AG09309 (cell line): ENCODE results near the gene ZAR1L.

ENCODE experiments used
- DNase-seq: peaks from one replicate; pipeline ENCODE4 v3.0.0-alpha.2; 2010; ENCODE audit warnings: low read depth
- H3K4me3 ChIP-seq: 2 replicates; pipeline ENCODE4 v1.5.1; 2011; ENCODE audit warnings: mild to moderate bottlenecking, low read depth, low read length, moderate library complexity; ENCODE audit not compliant: control insufficient read depth
- TF ChIP-seq, protein P1 (sequence below): IDR thresholded peaks from 2 replicates; pipeline ENCODE4 v1.5.1; 2011; ENCODE audit warnings: mild to moderate bottlenecking, low read depth, low read length, inconsistent platforms; ENCODE audit not compliant: insufficient read depth, control insufficient read depth; ENCODE audit errors: missing control alignments

Gene ZAR1L

DNA sequence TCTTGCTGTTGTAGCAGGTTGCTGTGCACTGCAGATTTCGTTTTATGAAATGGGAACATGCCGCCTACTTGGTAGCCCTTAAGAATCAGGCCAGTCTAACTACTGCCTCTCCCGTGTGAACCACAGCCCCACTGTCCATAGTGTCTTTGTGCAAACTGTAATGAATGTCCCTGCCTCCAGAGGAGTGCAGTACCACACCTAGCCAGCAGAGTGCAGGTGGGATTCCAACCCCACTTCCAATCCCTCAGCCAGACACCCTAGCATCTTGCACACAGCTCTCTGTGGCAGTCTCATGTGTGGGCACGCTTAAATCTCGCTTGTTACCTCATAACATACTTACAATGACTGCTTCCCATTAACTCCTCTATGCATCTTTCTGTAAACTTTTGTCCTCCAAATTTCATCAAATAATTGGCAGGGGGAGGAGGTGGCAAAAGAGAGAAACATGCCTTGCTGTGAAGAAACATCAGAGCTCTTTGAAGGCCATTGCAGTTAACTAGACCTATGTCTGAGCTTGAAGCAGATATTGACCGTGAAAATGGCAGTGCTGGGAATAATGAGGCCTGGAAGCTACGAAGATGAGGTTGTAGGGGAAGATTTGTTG, 47.2 kb downstream of the ZAR1L start:
- no peak overlapping the region for H3K4me3 ChIP-seq
- no peak for DNase-seq
- TF ChIP-seq, protein P1, sequence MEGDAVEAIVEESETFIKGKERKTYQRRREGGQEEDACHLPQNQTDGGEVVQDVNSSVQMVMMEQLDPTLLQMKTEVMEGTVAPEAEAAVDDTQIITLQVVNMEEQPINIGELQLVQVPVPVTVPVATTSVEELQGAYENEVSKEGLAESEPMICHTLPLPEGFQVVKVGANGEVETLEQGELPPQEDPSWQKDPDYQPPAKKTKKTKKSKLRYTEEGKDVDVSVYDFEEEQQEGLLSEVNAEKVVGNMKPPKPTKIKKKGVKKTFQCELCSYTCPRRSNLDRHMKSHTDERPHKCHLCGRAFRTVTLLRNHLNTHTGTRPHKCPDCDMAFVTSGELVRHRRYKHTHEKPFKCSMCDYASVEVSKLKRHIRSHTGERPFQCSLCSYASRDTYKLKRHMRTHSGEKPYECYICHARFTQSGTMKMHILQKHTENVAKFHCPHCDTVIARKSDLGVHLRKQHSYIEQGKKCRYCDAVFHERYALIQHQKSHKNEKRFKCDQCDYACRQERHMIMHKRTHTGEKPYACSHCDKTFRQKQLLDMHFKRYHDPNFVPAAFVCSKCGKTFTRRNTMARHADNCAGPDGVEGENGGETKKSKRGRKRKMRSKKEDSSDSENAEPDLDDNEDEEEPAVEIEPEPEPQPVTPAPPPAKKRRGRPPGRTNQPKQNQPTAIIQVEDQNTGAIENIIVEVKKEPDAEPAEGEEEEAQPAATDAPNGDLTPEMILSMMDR = peak; percentile 57

GRCh38 chr13:32266130-32266529, 49.0 kb downstream of the ZAR1L start:
- TF ChIP-seq, protein P1 = no peak
- no peak overlapping the region for H3K4me3 ChIP-seq
- no peak for DNase-seq

- DNase-seq = no peak
- TF ChIP-seq, protein P1 = no peak
Measured at GRCh38 chr13:32265726-32266125, 49.4 kb downstream of the ZAR1L start.

DNA sequence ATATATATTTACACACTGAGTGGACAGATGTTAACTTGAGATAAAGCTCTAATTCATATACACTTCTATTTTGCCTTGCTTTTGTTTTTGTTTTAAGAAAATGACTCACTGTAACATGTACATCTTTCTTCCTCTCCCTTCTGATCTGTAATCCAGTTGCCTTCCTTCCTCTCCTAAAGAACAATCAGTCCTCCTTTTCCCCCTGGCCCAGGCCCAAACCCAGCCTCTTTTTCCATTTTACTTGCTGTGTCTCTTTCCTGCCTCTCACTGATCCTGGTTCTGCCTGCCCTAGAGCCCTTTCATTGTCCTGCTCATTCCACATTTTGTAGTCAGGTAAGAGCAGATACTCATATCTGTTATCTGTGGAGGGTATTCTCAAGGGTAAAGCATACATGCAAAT, 50.8 kb downstream of the ZAR1L start:
- H3K4me3 ChIP-seq = no peak overlapping the region
- DNase-seq = no peak
- TF ChIP-seq, protein P1 = no peak

More at GRCh38 chr13:32265726-32266125, 49.4 kb downstream of the ZAR1L start:
- H3K4me3 ChIP-seq = no peak overlapping the region

- TF ChIP-seq, protein P1 = no peak
- no peak for DNase-seq
- H3K4me3 ChIP-seq = no peak overlapping the region
Measured at GRCh38 chr13:32262619-32263018, 52.5 kb downstream of the ZAR1L start.

- TF ChIP-seq, protein P1 = no peak
- H3K4me3 ChIP-seq = no peak overlapping the region
- no peak for DNase-seq
Measured at GRCh38 chr13:32262165-32262564, 53.0 kb downstream of the ZAR1L start.
